ENCODE results near the gene CCDC15.

Gene CCDC15

DNA sequence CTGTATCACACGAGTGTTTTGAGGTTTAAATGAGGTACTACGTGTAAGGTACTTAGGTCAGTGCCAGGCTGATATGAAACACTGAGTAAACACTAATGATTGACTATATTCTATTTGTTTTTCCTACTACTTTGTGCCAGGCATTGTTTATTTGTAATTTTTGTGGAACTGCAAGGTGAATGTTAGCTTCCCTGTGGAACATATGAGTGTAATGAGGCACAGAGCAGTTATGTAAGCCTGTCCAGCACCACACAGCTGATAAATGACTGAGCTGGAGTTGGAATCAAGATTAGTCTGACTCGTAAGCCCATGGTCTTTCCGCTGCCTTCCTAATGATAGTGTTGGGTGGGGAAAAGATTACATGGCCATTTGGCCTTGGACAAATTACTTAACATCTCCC, 115.0 kb downstream of the CCDC15 start:
- DNase-seq: no peak

DNA sequence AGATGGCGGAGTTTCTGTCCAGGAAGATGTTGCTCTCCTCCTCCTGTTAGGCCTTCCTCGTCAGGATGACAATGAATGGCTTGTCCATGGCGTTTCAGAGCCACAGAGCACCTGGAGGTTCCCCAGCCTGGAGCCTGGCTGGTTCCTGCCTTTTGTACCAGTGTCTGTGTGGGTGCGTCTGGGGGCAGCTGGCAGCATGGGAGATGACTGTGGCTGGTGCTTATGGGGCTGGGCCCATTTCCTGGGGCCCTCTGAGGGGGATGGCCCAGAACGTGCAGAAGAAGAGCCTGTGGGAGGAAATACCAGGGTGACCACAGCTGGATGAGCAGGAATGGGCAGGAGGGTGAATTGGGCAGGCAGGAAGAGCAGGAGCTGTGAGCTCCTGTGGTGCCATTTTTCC, 115.8 kb downstream of the CCDC15 start:
- DNase-seq: no peak

DNA sequence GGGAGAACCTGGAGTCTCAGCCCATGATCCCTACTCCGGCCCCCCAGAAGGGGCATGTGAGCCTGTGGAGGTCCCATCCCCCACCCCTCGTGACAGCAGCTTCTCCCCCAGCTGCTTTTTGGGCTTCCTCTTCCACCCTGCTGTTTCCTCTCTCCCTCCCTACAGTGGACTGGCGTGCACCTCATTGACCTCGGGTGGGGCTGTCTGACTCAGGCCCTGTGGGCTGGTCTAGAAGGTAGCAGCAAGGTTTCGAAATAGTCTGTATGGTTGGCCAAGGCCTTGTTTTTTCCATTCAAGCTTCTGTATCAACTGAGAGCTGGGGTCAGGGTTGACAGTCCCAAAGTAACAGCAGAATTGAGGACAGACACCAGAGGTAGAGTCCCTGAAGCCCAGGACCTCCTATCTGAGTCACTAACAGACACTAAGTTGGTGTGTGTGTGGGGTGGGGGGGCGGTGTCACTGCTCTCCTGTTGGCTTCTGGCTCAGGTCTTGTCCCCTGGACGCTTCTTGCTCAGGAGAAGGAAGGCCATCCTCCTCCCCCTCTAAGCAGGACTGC, 116.8 kb downstream of the CCDC15 start:
- peak in 9 of 14 donors; percentile 5 to 66 (median 36) for DNase-seq

DNA sequence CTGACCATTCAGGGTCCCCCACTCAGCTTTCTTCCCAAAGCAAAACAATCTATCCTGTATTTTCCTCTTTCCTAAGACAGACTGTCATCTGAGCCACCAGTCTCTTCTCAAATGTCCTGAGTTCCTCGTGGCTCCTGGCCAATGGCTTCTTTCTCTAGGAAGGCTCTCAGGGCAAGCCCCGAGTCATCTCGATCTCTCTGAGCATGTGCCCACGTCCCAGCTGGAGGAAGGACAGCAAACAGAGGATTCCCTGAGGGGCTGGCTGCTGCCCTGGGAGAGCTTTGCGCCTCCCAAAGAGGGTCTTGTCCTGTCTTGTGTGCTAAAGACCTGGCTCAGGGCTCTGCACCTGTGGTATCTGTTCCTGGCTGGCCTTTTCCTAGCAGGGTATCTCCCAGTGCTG, 117.4 kb downstream of the CCDC15 start:
- no peak for DNase-seq

DNA sequence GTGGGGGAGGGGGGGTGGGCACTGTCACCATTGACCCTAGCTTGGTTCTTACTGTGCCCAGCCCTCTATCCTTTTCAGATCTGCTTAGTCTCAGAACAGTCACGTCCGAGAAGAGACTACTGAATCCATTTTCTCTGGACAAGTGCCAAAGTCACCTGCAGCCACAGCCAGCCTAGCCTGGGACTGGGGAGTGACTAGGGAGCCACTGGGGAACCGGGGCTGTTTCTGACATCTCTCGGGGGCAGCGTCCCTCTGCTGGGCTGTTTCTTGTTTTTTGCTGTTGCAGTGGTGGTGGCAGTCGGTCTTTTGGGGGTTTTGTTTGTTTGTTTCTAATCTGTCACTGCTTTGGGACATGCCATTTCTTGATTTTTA, 117.8 kb downstream of the CCDC15 start:
- DNase-seq: no peak

DNA sequence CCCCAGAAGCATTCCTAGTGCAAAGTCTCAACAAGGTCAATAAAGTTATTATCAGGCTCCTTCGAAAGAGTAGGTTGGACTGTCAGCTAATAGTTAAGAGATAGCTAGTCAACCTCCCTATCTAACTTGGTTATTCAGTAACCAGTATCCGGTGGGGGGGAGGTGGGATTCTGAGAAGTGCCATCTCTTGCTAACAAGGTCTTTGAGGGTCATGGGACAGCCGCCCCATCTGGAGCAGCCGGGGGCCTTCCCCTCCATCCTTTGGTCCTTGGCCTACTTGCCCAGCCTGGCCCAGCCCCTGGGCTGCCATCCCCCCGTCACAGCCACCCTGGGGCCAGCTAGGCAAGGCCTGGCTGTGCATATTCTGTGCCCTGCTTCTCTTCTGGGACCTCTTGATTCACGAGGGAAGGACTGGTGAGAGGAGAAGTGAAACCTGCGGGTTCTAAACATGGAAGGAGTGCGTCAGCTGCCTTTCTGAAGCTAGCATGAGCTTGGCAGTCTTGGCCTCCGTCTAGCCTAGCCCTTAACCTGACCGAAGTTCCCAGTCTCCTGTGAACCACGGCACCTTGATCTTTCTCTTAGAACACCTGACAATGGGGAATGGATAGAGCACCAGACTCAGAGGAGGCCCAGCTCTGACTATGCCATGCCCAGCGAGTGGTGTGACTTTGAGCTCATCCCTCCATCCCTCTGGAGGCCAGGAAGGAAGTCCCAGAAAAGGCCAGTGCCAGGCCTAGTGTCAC, 118.4 kb downstream of the CCDC15 start:
- peak in 7 of 14 donors; percentile 24 to 67 (median 33) for DNase-seq

DNA sequence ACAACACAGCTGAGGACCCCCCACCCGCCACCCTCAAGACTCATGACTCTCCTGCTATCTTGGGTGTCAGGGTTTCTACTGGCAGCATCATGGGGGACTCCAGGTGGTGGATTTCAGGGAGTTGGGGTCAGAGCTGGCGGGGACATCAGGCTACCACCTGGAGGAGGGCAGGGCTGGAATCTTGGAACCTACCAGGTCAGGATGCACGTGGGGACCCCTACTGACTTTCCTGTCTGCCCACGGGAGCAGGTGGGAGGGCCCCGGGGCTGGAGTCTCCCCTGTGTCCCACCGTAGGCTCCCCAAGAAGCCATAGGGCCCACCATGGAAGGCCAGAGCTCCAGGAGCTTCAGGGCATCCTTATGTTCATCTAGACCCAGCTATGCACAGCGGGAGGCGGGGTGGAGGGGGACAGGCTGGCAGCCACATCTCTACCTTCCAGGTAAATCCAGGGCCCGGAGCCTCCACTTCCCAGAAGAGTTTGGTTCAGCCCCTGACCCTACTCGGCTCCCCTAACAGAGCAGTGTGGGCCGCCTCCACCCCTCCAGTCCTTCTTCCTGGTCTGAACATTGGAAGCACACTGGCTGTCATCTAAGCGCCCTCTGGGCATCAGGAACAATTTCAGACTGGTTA, 119.1 kb downstream of the CCDC15 start:
- no peak for DNase-seq

DNA sequence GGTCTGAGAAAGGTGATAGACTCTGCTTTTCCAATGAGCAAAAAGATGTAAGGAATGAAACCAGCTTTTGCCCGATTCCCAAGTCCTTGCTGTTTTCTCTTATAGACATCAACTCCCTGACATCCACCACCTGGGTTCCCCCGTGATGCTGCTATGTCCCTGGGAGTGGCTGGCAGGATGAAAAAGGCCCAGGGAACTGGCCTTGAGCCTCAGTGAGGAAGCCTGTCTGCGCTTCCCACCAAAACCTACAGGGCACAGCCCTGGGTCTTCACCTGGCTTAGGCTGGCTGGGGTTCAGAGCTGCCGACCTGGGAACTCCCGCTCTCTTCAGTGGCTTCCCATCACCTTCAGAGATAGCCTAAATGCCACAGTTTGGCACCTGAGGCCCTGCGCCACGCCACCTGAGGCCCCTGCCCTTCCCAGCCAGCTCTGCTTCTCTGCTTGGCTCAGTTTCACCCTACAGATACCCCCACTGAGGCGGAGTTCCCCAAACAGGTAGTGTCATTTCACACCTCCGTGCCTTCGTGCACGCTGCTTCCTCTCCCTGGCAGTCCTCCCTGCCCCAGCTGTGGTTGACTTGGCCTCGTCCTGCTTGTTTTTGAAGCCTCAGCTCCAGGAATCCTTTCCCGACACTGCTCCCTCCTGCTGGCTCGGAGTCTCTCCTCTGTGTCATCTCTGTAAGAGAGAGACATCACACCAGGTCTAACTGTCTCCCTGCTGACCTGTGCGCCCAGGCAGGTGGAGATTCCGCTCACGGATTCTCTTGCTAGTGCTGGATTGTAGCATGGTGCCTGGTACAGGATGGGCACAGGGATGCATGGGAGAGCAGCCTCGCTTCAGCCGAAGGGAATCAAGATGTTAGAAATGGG, 119.8 kb downstream of the CCDC15 start:
- DNase-seq: no peak

DNA sequence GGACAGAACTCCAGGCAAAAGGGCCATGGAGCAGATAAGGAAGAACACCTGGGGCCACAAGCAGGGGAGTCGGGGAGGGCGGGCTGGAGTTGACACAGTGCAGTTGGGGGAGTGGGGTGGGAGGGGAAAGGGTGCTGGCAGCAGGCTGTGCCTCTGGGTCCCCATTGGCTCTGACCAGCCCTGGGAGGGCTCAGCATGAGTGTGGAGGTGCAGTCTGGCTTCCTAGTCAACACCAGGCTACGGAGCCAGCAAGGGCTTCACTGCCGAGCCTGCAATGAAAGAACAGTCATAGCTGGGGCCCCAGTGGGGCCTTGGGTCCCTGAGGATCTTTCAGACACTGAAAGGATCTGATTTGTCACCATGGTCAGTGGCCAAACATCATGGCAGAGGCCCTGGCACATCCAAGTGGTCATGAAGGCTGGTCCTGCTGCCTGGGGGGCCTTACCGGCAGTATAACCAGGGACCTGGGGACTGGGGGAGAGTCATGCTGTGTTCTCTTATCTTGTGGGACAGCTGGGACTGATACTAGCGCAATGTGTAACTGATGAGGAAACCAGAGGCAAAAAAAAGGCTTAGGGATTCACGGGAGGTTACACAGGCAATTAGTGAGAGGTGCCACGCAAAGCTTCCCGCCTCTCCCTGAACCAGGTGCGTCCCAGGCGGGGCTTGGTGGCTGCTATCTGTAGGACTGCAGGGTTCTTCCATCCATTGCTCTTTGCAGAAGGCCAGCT, 120.7 kb downstream of the CCDC15 start:
- no peak for DNase-seq

DNA sequence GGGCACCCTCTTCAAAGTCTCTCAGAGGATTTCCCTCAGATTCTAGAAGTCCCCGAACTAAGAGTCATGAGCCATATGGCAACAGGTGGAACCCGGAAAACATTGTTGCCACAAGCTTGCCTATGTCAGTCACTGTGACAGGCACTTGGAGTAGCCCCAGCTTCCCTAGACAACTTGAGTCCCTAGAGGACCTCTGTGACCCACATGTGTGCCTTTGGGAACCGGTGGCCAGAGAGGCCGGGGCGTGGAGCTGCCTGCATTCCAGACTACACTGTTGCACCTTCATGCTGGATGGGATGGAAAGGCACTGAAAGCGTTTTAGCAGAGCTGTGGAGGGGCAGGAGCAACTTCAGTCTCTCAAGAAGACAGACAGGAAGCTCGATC, 121.2 kb downstream of the CCDC15 start:
- DNase-seq: no peak

DNA sequence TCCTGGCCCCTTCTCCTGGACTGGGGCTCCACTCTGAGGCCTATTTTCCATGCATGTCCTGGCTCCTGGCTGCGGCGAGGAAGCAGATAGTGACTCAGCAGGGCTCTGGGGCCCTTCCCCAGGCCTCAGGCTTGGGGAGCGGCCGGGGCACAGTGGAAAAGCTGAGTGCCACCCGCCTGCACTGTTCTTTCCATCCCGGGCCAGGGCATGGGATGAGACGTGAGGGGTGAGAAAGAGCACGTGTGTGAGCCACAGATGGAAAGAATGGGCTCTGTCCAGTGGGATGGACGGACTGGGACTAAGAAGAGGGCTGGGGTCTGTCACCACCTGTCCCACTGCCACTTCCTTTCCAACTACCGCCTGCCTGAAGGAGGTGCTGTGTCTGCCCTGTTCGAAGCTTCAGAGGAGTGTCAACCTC, 121.9 kb downstream of the CCDC15 start:
- DNase-seq: no peak

DNA sequence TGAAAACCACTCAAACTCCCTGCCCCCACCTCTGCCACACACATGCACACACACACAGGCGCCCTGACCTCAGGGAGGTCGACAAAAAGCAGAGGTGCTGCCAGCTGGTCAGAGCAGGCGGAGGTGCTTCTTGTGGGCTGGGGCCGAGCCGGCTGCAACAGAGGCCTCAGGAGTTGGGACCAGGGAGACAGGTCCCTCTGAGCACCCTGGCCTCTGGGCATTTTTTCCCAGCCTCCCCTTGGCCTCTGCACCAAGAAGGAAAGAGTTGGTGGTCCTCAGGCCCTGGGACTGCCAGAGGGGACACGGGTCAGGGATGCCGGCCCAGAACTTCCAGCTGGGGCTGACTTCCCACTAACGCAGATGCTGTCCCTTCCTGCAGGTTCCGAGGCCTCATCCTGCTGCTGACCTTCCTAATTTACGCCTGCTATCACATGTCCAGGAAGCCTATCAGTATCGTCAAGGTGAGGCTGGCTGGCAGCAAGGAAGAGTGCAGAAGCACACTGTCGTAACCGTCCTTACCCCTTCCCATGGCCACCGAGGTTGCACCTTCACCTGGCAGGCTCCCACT, 122.5 kb downstream of the CCDC15 start:
- no peak for DNase-seq

DNA sequence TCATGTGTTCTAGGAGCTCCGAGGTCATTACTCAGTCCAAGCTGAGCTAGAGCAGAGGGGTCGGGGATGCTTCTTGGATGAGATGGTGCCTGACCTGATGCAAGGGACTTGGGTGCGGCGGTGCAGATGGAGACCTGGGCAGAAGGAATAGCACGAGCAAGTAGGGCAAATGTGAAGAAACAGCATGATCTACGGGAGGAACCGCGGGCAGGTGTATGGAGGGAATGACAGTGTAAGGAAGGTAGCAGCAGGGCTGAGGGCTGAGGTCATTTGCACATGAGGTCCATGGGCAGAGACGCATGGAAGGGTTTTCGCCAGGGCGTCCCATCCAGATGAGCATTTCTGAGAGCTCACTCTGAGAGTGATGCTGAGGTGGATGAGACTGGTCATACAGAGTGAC, 124.0 kb downstream of the CCDC15 start:
- no peak for DNase-seq

DNA sequence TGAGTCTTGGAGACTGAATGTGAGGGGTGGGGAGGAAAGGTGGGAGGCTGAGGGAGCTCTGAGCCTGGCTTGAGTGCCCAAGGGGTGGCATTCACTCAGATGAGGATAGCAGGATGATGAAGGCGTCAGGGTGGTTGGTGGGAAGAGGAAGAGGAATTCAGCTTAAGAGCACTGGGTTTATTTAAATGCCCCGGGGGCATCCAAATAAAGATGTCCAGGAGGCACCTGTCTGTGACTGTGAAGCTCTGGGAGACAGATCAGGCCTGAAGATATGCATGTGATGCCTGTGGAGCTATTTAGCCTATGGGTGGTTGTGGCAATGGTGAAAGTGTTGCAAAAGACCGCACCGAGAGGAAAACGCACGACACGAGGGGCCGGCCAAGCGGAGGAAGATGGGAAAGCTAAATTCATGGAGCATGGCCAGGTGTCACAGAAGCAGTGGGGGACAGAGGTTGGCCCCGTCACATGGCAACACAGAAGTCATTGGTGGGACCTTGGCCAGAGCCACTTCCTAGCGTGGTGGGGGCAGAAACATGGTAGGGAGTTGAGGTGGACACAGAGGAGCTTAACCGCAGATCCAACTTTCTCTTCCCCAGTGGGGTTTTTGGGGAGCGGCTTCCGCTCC, 124.6 kb downstream of the CCDC15 start:
- DNase-seq: no peak

DNA sequence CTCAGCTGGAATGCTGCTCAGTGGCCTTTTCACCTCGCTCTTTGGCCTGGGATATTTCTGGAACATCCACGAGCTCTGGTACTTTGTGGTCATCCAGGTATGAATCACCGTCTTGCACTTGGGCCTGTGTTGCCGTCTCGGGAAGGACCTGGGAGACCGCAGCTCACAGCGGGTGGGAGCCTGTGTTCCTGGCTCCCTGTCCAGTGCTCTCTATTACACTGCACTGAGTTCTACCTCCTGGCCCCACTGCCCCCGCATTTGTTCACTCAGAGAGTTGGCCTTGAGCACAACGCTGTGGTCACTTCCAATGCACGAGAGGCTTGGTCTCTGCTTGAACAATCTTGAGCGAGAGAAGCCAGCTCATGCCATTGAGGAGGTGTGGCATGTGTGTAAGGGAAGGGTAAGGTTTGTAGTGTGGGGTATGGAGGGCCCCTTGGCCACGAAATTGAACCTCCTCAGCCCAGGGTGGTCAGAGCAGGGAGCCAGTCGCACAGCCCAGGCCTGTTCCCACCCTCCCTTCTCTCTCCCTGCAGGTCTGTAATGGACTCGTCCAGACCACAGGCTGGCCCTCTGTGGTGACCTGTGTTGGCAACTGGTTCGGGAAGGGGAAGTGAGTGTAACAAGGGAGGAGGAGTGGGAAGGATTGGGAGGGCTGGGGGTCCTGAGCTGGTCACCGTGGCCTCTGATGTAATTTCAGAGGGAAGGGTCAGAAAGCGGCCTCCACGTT, 125.3 kb downstream of the CCDC15 start:
- peak in 1 of 14 donors; percentile 47 for DNase-seq

DNA sequence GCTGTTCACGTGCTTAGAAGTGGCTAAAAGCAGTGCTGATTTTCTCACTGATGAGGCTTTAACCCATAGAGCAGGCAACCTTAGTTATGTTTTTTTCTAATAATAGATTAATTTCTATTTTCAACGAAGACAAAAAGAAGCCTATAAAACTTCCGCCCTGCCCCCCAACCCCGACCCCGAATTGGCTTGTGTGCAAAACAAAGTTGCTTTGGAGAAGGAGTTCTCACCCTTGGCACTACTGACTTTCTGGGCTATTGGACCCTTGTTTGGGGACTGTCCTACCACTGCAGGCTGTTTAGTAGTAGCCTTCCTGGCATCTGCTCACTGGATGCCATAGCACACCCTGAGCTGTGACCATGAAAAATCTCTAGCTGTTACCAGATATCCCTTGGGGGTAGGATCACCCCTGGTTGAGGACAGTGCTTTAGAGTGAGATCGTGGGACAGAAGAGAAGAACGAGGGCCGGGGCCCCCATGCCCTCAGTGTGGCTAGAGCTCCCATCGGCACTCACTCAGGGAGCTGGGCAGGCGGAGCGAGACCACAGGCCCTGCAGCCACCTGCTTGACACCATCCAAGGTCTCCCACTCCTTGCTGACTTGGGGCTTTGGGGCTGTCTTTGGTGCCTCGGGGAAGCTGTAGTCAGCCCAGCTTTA, 126.0 kb downstream of the CCDC15 start:
- no peak for DNase-seq

DNA sequence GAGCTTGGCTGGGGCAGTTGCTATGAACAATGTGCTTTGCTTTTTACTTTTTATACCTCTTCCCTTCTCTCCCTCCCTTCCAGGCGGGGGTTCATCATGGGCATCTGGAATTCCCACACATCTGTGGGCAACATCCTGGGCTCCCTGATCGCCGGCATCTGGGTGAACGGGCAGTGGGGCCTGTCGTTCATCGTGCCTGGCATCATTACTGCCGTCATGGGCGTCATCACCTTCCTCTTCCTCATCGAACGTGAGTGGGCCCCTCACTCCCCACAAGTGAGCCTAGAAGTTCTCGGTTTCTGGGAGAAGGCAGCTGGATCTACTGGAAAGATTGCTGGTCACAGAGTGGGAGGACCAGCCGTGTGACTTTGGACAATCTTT, 126.5 kb downstream of the CCDC15 start:
- no peak for DNase-seq

DNA sequence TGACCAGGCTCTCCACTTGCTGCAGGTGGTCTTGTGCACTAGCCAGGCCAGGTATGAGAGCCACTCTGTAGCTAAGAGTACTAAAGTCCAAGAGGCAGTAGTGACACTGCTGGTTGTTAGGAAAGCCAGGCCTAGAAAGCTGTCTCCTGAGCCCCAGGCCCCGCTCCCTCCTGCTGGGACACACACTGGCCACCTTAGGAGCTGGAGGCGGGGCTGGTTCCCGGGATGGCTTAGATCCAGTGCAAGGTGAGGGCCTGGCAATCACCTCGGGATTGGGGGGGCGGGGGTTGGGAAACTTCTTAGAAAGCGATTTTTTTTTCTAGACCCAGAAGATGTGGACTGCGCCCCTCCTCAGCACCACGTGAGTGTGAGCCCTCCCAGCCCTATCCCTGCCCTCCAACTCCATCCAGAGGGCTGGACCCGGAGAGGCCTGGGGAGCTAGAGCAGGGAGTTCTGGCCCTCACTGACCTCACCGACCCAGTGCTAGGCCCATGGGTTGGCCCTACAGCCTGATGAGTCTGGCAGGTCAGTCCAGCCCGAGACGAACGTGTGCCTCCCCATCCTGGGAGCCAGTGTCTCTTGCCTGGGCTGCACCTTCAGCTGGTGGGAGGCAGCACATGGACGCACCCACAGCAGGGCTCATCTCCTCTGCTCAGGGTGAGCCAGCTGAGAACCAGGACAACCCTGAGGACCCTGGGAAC, 127.2 kb downstream of the CCDC15 start:
- no peak for DNase-seq

DNA sequence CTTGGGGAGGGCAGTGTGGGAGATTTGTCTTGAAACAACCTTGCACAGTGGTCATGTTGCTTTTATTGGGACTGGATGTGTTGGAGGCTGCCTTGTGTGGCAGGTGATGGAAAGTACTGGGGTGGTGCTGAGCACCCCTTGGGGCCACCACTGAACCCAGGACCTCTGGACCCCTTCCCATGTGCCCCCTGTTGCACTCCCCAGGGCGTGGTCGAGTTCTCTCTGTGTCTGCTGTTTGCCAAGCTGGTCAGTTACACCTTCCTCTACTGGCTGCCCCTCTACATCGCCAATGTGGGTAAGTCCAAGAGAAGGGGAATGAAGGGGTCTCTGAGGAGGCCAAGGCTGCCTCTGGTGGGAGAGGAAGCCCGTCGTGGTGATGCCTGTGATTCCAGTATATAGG, 128.0 kb downstream of the CCDC15 start:
- no peak for DNase-seq
